22Rv1 (cell line): ENCODE measurements around the gene NRG3.

ENCODE experiments used
- H3K27ac ChIP-seq: fragments of 450-650 bp; 2 replicates; pipeline ENCODE4 v1.5.1; 2017
- CTCF ChIP-seq: fragments of 450-650 bp; IDR thresholded peaks from 2 replicates; pipeline ENCODE4 v1.5.1; 2017; ENCODE audit warnings: mild to moderate bottlenecking
- ZFX ChIP-seq: fragments of 450-650 bp; IDR thresholded peaks from 2 replicates; pipeline ENCODE4 v1.6.1; 2017; ENCODE audit warnings: antibody characterized with exemption, borderline replicate concordance

NRG3 gene

GRCh38 chr10:81877596-81877995 lies 2.6 kb downstream of the NRG3 start:
- H3K27ac ChIP-seq = no peak overlapping the region
- no peak for TF ChIP-seq CTCF
- TF ChIP-seq ZFX = no peak

DNA sequence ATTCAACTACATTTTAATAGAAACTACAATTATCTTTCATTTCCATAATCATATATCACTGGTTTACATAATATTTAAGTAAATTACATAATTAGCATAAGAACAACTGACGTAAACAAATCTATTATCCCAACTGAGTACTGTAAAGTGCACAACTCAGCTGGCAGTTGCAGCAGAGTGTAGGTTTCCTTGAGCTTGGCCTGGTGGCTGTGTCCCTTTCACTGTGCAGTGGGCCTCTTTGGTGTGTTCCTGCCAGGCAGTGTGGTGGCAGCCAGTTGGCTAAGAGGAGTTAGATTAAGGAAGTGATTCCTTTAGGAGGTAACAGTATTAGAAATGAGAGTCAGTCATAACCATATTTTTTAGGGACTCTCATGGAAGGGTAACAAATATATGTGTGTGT lies 7.0 kb downstream of the NRG3 start:
- TF ChIP-seq ZFX (no peak), CTCF (no peak)
- H3K27ac ChIP-seq = no peak overlapping the region

- TF ChIP-seq CTCF = no peak
- TF ChIP-seq ZFX = no peak
These were observed 9.9 kb downstream of the NRG3 start for GRCh38 chr10:81884856-81885255.

DNA sequence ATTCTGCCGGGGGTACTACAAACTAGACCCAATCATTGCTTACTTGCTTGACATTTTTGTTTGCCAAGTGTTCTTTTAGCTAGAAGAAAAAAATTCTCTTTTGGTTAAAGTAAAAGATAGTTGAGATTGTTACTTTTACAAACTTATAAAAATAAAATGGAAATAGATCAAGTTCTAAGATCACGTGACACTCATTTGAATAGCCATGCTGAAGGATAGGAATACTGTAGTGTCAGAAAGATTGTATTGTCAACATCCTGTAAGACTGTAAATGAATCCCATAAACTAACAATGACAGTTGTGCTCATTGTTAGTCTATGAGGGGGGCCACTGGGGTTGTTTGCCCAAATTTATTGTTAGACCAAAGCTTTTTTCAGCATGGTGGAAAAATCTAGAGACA lies 10.5 kb downstream of the NRG3 start:
- TF ChIP-seq ZFX (no peak), CTCF (no peak)
- H3K27ac ChIP-seq = no peak overlapping the region

More at GRCh38 chr10:81884856-81885255, 9.9 kb downstream of the NRG3 start:
- H3K27ac ChIP-seq = no peak overlapping the region

DNA sequence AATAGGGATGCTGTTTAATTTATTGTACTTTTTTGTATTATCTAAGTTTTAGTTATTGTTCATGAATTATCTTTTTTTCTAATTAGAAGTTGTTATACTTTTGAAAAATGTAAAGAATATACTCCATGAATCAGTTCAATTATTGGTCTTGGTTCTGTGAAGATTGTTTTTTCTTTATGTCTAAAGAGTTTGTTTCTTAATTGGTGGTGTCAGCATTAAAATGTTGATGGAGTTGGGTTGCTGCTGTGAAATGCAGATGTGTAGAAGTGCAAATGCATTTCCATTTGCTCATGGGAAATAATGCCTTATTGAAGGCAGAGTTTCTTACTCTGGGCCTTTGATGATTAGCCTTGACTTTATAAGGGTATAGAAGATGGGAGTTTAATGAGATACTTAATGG lies 11.9 kb downstream of the NRG3 start:
- no peak overlapping the region for H3K27ac ChIP-seq
- TF ChIP-seq CTCF (no peak), ZFX (no peak)

GRCh38 chr10:81889181-81889769 lies 14.3 kb downstream of the NRG3 start:
- TF ChIP-seq CTCF = no peak
- H3K27ac ChIP-seq = no peak overlapping the region

DNA sequence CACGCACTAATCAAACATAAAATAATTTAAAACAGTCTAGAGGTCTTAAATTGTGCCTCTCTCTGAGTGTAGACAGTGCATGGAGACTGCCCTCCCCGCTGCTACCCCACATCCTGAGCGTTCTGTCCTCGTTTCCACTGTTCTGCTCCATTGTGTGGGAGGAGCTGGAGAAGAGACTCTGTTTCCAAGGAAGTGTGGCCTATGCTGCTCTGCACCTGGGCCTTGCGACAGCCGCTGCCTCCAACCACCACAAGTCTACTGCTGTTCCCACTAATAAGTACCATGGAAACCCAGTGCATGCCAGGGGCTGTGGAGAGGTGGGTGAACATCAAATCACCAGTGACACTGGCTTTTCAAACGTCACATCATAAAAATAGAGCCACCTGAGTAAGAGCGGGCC lies 19.6 kb downstream of the NRG3 start:
- no peak for TF ChIP-seq ZFX
- TF ChIP-seq CTCF = no peak
- H3K27ac ChIP-seq = no peak overlapping the region
